HG02678 (cell line): ENCODE results near the gene MRPS26.
"Not testable (repeated sequence)": the region's sequence is repeated elsewhere in the genome, so short reads cannot be mapped to it uniquely, and the experiment has no call there.

Source experiments
- ATAC-seq: cut with Tn5 transposase; IDR thresholded peaks from one replicate; pipeline ENCODE4 v1.9.1; 2021; ENCODE audit warnings: mild to moderate bottlenecking, moderate library complexity; ENCODE audit not compliant: unreplicated experiment

Gene MRPS26

GRCh38 chr20:3072530-3073250, 26.8 kb downstream of the MRPS26 start:
- ATAC-seq: no peak

- not testable (repeated sequence) for ATAC-seq
These were observed 27.4 kb downstream of the MRPS26 start for GRCh38 chr20:3073251-3073643.

- ATAC-seq: no peak
These were observed 29.0 kb downstream of the MRPS26 start for GRCh38 chr20:3074812-3075211.

- not testable (repeated sequence) for ATAC-seq
These were observed 29.5 kb downstream of the MRPS26 start for GRCh38 chr20:3075315-3075714.

GRCh38 chr20:3077618-3078134, 31.8 kb downstream of the MRPS26 start:
- no peak for ATAC-seq

- ATAC-seq: no peak
These were observed 35.1 kb downstream of the MRPS26 start for GRCh38 chr20:3080939-3081388.

GRCh38 chr20:3081641-3082040, 35.8 kb downstream of the MRPS26 start:
- no peak for ATAC-seq

GRCh38 chr20:3082306-3082951, 36.6 kb downstream of the MRPS26 start:
- ATAC-seq: no peak

- no peak for ATAC-seq
These were observed 37.4 kb downstream of the MRPS26 start for GRCh38 chr20:3082955-3083952.

- no peak for ATAC-seq
These were observed 38.6 kb downstream of the MRPS26 start, which contains the start of gene AVP for GRCh38 chr20:3084283-3084985. AVP (minus strand) TSS chr20:3084724; CDS start chr20:3084674, 50 bp downstream.

GRCh38 chr20:3084986-3085360, 39.1 kb downstream of the MRPS26 start:
- ATAC-seq: no peak

- no peak for ATAC-seq
These were observed 39.8 kb downstream of the MRPS26 start for GRCh38 chr20:3085571-3086072.

- ATAC-seq: no peak
These were observed 42.2 kb downstream of the MRPS26 start for GRCh38 chr20:3088031-3088430.

- no peak for ATAC-seq
These were observed 44.7 kb downstream of the MRPS26 start for GRCh38 chr20:3090565-3090964.

GRCh38 chr20:3092611-3093379, 46.9 kb downstream of the MRPS26 start:
- ATAC-seq: no peak

- ATAC-seq: no peak
These were observed 48.1 kb downstream of the MRPS26 start for GRCh38 chr20:3093861-3094361.

GRCh38 chr20:3094848-3095629, 49.2 kb downstream of the MRPS26 start:
- ATAC-seq: no peak
